Measurements from ENCODE around the gene SPAG16. TPM values are rescaled to one million over a fixed set of nuclear protein-coding genes. Genes with fewer than 3 reads are reported as not detected.

Gene SPAG16
- total and polyA plus RNA-seq, 2 of the 13 experiments (the other 11 are each of a cell fraction or from before 2014, with no cell fraction given): 9.6 to 26.5 TPM

GRCh38 chr2:214103276-214104001, 819.2 kb downstream of the SPAG16 start (continued):
- TF ChIP-seq, protein P1, sequence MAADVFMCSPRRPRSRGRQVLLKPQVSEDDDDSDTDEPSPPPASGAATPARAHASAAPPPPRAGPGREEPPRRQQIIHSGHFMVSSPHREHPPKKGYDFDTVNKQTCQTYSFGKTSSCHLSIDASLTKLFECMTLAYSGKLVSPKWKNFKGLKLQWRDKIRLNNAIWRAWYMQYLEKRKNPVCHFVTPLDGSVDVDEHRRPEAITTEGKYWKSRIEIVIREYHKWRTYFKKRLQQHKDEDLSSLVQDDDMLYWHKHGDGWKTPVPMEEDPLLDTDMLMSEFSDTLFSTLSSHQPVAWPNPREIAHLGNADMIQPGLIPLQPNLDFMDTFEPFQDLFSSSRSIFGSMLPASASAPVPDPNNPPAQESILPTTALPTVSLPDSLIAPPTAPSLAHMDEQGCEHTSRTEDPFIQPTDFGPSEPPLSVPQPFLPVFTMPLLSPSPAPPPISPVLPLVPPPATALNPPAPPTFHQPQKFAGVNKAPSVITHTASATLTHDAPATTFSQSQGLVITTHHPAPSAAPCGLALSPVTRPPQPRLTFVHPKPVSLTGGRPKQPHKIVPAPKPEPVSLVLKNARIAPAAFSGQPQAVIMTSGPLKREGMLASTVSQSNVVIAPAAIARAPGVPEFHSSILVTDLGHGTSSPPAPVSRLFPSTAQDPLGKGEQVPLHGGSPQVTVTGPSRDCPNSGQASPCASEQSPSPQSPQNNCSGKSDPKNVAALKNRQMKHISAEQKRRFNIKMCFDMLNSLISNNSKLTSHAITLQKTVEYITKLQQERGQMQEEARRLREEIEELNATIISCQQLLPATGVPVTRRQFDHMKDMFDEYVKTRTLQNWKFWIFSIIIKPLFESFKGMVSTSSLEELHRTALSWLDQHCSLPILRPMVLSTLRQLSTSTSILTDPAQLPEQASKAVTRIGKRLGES (CRISPR knock-in tag; IDR thresholded peaks at IDR 0.05; ENCODE audit: borderline replicate concordance): no peak
- TF ChIP-seq, protein P2, sequence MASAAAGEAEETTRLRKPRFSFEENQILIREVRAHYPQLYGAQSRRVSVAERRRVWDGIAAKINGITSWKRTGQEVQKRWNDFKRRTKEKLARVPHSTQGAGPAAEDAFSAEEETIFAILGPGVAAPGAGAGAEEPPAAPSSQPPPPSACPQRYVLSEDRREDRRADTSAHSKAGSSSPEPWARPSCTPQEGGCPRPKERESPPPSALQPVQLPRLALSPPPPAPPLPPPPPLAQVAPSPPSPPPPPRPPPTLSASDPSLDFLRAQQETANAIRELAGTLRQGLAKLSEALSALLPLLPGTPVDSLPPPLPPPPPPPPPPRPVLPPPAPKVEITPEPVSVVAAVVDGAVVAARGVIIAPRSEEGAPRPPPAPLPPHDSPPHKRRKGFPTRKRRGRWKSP (CRISPR knock-in tag; IDR thresholded peaks at IDR 0.05): no peak
- TF ChIP-seq ZNF44 (CRISPR knock-in tag; IDR thresholded peaks at IDR 0.05): no peak
- no peak for TF ChIP-seq MAZ (IDR thresholded peaks at IDR 0.05; ENCODE audit: borderline replicate concordance, low read depth, low read length)
- TF ChIP-seq MAZ (CRISPR knock-in tag; IDR thresholded peaks at IDR 0.05; ENCODE audit: low read depth): no peak
- TF ChIP-seq ZNF614 (CRISPR knock-in tag; IDR thresholded peaks at IDR 0.05; ENCODE audit: borderline replicate concordance): no peak

- H3K4me2 ChIP-seq (ENCODE audit: low read depth, low read length): no peak overlapping the region
- no peaks in the 10 kb centered on the region for H4K20me1 ChIP-seq (ENCODE audit: insufficient read depth, low read length)
- DNase-seq (ENCODE audit: low spot score) (no peak), FAIRE-seq (no peak), ATAC-seq (peak; percentile 78)
- CTCF ChIA-PET (ENCODE audit: low intra/inter-chr PET ratio, low total read pairs): no interaction called here
- H3K4me3 ChIP-seq (replicated peaks in 1 of 3; ENCODE audit: insufficient read depth in 1 of 3, low read depth in 2 of 3, low read length in 3 of 3): no peak overlapping the region
- H3K4me1 ChIP-seq (ENCODE audit: insufficient read depth, low read length): no peaks in the 10 kb centered on the region
- in situ Hi-C loops (cut with HindIII; ENCODE audit: extremely low pct_ligation_motif_present, low pct_unique_long_range_greater_than_20kb) (no loop called here), intact Hi-C loops (cut with micrococcal nuclease; ENCODE audit: unreplicated experiment) (no loop called here)
- H3K79me2 ChIP-seq (ENCODE audit: insufficient read depth, low read length): no peaks in the 10 kb centered on the region
- no peak overlapping the region for H3K9ac ChIP-seq (ENCODE audit: insufficient read depth, low read depth, low read length)
- no peak overlapping the region for H2AFZ ChIP-seq (ENCODE audit: low read length)
- H3K27me3 ChIP-seq (ENCODE audit: control insufficient read depth in 1 of 2, insufficient read depth in 2 of 2, low read length in 2 of 2): no peaks in the 10 kb centered on the region
- H3K27ac ChIP-seq (ENCODE audit: extremely low read length, insufficient read depth, low read length): no peak overlapping the region
- H3K9me3 ChIP-seq (ENCODE audit: low read length): no peaks in the 10 kb centered on the region
- POLR2A ChIA-PET: no interaction called here
- 2% methylated on average over 3 of the region's 3 CpGs for WGBS (ENCODE audit: low lambda C conversion rate)
- no TSS peak for BruUV-seq (replicated peaks)
- no peaks in the 10 kb centered on the region for H3K36me3 ChIP-seq (replicated peaks in 1 of 2; ENCODE audit: control insufficient read depth in 1 of 2, insufficient read depth in 2 of 2, low read length in 2 of 2)
- TF ChIP-seq ZNF563 (CRISPR knock-in tag; IDR thresholded peaks at IDR 0.05): no peak
- TF ChIP-seq ZNF451 (CRISPR knock-in tag; IDR thresholded peaks at IDR 0.05): no peak
- TF ChIP-seq PAX8 (CRISPR knock-in tag; IDR thresholded peaks at IDR 0.05; ENCODE audit: borderline replicate concordance): no peak
- no peak for TF ChIP-seq HDAC2 (CRISPR knock-in tag; IDR thresholded peaks at IDR 0.05)
- no peak for TF ChIP-seq ZNF597 (CRISPR knock-in tag; IDR thresholded peaks at IDR 0.05)
- no peak for TF ChIP-seq KDM5B (CRISPR knock-in tag; IDR thresholded peaks at IDR 0.05; ENCODE audit: borderline replicate concordance)
- no peak for TF ChIP-seq DBP (CRISPR knock-in tag; IDR thresholded peaks at IDR 0.05; ENCODE audit: not compliant biosample characterization)
- TF ChIP-seq SP140L (CRISPR knock-in tag; IDR thresholded peaks at IDR 0.05; ENCODE audit: borderline replicate concordance): no peak
- no peak for TF ChIP-seq GTF3A (CRISPR knock-in tag; conservative IDR thresholded peaks at IDR 0.05)
- TF ChIP-seq GTF2F1 (IDR thresholded peaks at IDR 0.05; ENCODE audit: low read length): no peak
Observed at GRCh38 chr2:214104219-214104618, 820.0 kb downstream of the SPAG16 start.
